Measurements from ENCODE around the gene MRPL28.

Gene MRPL28

DNA sequence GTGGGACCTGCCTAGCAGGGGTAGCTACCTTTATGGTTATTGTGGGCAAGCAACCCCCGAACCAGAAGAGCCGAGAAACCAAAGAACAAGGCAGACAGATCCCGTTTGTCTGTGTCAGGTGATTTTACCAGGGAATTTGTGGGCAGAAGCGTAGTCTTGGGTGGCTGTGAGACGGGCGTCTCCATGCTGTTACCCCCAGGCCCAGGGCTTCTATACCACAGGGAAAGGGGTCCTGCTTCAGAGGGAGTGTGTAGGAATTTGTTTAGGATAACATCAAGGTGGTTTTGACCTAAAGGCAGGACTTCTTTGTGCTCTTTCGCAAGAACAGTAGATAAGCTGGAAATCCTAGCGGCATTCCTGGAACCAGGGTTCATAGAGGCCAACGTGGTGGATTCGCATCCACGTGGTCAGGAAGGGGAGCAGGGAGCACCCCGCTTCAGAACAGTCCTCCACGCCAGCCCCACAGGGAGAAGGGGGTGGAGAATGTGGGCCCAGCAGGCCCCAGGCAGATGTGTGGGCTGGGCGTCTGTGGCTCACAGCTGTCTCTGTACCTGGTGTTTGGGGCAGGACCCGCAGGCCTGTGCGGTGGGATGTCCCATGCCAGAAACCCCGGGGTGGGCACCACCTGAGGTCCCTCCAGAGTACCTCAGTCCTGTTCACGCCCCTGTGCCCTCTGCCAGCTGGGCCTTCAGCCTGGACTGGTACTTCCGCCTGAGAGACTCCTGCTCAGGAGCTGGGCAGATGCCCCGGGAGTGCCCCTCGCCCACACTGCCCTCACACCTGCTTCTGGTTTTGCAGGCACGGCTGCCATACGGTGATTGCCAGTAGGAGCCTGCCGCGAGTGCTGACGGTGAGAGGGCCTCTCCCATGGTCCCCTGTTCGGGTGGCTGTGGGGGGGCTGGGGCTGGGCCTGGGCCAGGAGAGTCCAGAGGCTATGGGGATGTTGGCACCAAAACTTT lies 35.5 kb upstream of the MRPL28 start:
- Histone ChIP-seq H3K9me3 (ENCODE audit: insufficient read depth, low read length) (no peaks in the 10 kb centered on the region), H3K27me3 (ENCODE audit: low read length) (no peaks in the 10 kb centered on the region), H3K36me3 (ENCODE audit: low read length) (no peaks in the 10 kb centered on the region), H2AFZ (ENCODE audit: low read depth, low read length, severe bottlenecking) (no peak overlapping the region), H3K79me2 (ENCODE audit: insufficient read depth, low read length) (no peaks in the 10 kb centered on the region), H4K20me1 (ENCODE audit: low read depth, low read length) (no peaks in the 10 kb centered on the region), H3K9me2 (replicated peaks; ENCODE audit: insufficient read depth, low read length) (no peaks in the 10 kb centered on the region), H3K27ac (ENCODE audit: low read depth, low read length) (no peak overlapping the region), H3F3A (ENCODE audit: insufficient read depth) (no peaks in the 10 kb centered on the region), H3K9ac (ENCODE audit: low read length) (no peak overlapping the region), H3K4me2 (ENCODE audit: low read depth, low read length, poor library complexity, severe bottlenecking) (no peak overlapping the region), H3K4me3 (ENCODE audit: insufficient read depth, low read length, poor library complexity, severe bottlenecking) (no peak overlapping the region)
- TF ChIP-seq, protein P1, sequence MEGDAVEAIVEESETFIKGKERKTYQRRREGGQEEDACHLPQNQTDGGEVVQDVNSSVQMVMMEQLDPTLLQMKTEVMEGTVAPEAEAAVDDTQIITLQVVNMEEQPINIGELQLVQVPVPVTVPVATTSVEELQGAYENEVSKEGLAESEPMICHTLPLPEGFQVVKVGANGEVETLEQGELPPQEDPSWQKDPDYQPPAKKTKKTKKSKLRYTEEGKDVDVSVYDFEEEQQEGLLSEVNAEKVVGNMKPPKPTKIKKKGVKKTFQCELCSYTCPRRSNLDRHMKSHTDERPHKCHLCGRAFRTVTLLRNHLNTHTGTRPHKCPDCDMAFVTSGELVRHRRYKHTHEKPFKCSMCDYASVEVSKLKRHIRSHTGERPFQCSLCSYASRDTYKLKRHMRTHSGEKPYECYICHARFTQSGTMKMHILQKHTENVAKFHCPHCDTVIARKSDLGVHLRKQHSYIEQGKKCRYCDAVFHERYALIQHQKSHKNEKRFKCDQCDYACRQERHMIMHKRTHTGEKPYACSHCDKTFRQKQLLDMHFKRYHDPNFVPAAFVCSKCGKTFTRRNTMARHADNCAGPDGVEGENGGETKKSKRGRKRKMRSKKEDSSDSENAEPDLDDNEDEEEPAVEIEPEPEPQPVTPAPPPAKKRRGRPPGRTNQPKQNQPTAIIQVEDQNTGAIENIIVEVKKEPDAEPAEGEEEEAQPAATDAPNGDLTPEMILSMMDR (IDR thresholded peaks at IDR 0.05; ENCODE audit: insufficient read depth, low read length, poor library complexity, severe bottlenecking) = no peak
- no peak for TF ChIP-seq EZH2phosphoT487 (conservative IDR thresholded peaks at IDR 0.05; ENCODE audit: low read length)

DNA sequence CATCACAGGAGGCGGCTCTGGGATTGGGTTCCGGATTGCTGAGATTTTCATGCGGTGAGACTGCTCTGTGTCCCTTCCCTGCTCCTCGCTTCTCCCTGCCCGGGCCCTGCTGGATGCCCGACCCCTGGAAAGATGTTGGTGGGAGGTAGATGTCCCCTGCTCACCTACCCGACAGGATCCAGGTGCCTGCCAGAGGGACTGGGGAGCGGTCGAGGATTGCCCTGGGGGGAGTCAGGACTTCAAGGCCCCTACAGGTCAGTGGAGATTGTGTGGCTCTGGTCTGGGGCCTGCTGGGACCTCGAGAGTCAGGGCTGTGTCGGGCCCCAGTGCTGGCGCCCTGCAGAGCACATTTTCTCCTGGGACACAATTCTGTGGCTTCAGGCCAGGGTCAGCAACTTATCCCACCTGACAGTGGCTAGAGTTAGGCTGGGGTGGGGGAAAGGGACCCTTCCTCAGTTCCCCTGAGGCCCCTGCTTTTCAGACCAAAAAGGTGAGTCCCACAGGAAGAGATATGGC lies 34.7 kb upstream of the MRPL28 start:
- no peaks in the 10 kb centered on the region for H3K36me3 ChIP-seq (ENCODE audit: low read length)
- no peaks in the 10 kb centered on the region for H3K79me2 ChIP-seq (ENCODE audit: insufficient read depth, low read length)
- no peak overlapping the region for H3K9ac ChIP-seq (ENCODE audit: low read length)
- no peaks in the 10 kb centered on the region for H4K20me1 ChIP-seq (ENCODE audit: low read depth, low read length)
- H3K9me3 ChIP-seq (ENCODE audit: insufficient read depth, low read length) = no peaks in the 10 kb centered on the region
- no peak overlapping the region for H3K27ac ChIP-seq (ENCODE audit: low read depth, low read length)
- no peaks in the 10 kb centered on the region for H3K9me2 ChIP-seq (replicated peaks; ENCODE audit: insufficient read depth, low read length)
- TF ChIP-seq, protein P1 (IDR thresholded peaks at IDR 0.05; ENCODE audit: insufficient read depth, low read length, poor library complexity, severe bottlenecking) = no peak
- TF ChIP-seq EZH2phosphoT487 (conservative IDR thresholded peaks at IDR 0.05; ENCODE audit: low read length) = no peak
- no peak overlapping the region for H3K4me3 ChIP-seq (ENCODE audit: insufficient read depth, low read length, poor library complexity, severe bottlenecking)
- H3K4me2 ChIP-seq (ENCODE audit: low read depth, low read length, poor library complexity, severe bottlenecking) = no peak overlapping the region
- H2AFZ ChIP-seq (ENCODE audit: low read depth, low read length, severe bottlenecking) = no peak overlapping the region
- H3F3A ChIP-seq (ENCODE audit: insufficient read depth) = peaks cover 5% of the 10 kb centered on the region; the same call in 1 of the 2 replicates
- no peaks in the 10 kb centered on the region for H3K27me3 ChIP-seq (ENCODE audit: low read length)

DNA sequence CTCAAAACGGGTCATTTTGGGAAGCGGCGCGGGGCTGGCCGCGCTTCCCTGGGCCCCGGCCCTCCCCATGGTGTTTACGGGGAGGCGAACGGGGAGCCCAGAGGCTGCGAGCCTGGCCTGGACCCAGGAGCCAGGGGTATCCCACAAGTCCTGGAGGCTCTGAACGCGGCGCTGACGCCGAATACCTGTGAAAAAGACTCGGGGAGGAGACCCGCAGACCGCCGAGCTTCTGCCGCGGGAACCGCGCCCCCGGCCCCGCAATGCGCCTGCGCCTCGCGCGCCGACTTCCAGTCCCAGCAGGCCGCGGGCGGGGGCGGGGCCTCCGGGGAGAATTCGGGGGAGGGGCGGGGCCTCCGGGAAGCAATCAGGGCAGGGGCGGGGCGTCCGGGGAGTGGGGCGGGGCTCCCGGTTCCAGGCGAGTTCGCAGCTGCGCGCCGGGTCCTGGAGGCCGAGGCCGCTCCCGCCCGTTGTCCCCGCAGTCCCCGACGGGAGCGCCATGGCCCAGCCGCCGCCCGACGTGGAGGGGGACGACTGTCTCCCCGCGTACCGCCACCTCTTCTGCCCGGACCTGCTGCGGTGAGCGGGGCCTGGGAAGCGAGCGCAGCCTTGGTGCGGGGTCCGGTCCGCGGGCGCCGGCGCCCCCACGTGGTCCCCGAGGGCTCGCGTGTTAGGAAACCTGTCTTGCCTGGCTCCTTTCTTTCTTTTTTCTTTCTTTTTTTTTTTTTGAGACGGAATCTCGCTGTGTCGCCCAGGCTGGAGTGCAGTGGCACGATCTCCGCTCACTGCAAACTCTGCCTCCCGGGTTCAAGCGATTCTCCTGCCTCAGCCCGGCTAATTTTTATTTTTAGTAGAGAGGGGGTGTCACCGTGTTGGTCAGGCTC lies 31.4 kb upstream of the MRPL28 start, which contains the start of gene DECR2:
TSS of gene DECR2 (plus strand) at position 418 of the 881 bp plus-strand sequence. CDS start at position 497, 79 bp downstream.
- no peaks in the 10 kb centered on the region for H3K9me3 ChIP-seq (ENCODE audit: insufficient read depth, low read length)
- peak within 1 kb of the TSS; percentile 81 for H2AFZ ChIP-seq (ENCODE audit: low read depth, low read length, severe bottlenecking)
- no peaks in the 10 kb centered on the region for H3K27me3 ChIP-seq (ENCODE audit: low read length)

More for the DNA sequence above, 31.4 kb upstream of the MRPL28 start, which contains the start of gene DECR2:
- no peaks in the 10 kb centered on the region for H4K20me1 ChIP-seq (ENCODE audit: low read depth, low read length)
- peak within 1 kb of the TSS; percentile 69 for H3K4me2 ChIP-seq (ENCODE audit: low read depth, low read length, poor library complexity, severe bottlenecking)
- TF ChIP-seq, protein P1 (IDR thresholded peaks at IDR 0.05; ENCODE audit: insufficient read depth, low read length, poor library complexity, severe bottlenecking) = peak; percentile 55
- TF ChIP-seq EZH2phosphoT487 (conservative IDR thresholded peaks at IDR 0.05; ENCODE audit: low read length) = no peak
- no peaks in the 10 kb centered on the region for H3K9me2 ChIP-seq (replicated peaks; ENCODE audit: insufficient read depth, low read length)
- H3K27ac ChIP-seq (ENCODE audit: low read depth, low read length) = peak within 1 kb of the TSS; percentile 67
- H3K36me3 ChIP-seq (ENCODE audit: low read length) = no peaks in the 10 kb centered on the region
- peak within 1 kb of the TSS; percentile 87 for H3K4me3 ChIP-seq (ENCODE audit: insufficient read depth, low read length, poor library complexity, severe bottlenecking)
- H3K79me2 ChIP-seq (ENCODE audit: insufficient read depth, low read length) = no peaks in the 10 kb centered on the region
- H3K9ac ChIP-seq (ENCODE audit: low read length) = peak within 1 kb of the TSS; percentile 88
- peaks cover 5% of the 10 kb centered on the region; the same call in 1 of the 2 replicates for H3F3A ChIP-seq (ENCODE audit: insufficient read depth)
